Omental fat pad (tissue), 4 donors: ENCODE data around the gene KBTBD2. TPM values are rescaled to one million over a fixed set of nuclear protein-coding genes. Genes with fewer than 3 reads are reported as not detected.
"Not testable (repeated sequence)": the region's sequence is repeated elsewhere in the genome, so short reads cannot be mapped to it uniquely, and the experiment has no call there.

Source experiments
- ATAC-seq: fragments of 150-250 bp; one replicate; pipeline ENCODE4 v1.9.1; 2016; ENCODE audit warnings: mild to moderate bottlenecking, moderate library complexity; ENCODE audit not compliant: low FRiP score
- DNase-seq: peaks from one replicate; pipeline ENCODE4 v3.0.0-alpha.2; 2019; ENCODE audit warnings: low spot score
- total RNA-seq, 4 donors: library from RNA; depleted of rRNA; stranded (reverse); fragments of >200 nt; gene quantifications; one replicate each; pipeline ENCODE4 v1.1.0, GENCODE V29; 2016
- TF ChIP-seq, protein P1 (sequence below), 3 donors: fragments of 450-650 bp; IDR thresholded peaks; one replicate each; pipeline ENCODE4 v1.5.1; 2016 to 2017; ENCODE audit warnings: antibody characterized with exemption in 3 of 3, mild to moderate bottlenecking in 3 of 3, moderate library complexity in 2 of 3

KBTBD2 gene
- total RNA-seq, 4 donors from 2014 or later, result 39.0 to 56.4 (median 50.4) TPM

DNA sequence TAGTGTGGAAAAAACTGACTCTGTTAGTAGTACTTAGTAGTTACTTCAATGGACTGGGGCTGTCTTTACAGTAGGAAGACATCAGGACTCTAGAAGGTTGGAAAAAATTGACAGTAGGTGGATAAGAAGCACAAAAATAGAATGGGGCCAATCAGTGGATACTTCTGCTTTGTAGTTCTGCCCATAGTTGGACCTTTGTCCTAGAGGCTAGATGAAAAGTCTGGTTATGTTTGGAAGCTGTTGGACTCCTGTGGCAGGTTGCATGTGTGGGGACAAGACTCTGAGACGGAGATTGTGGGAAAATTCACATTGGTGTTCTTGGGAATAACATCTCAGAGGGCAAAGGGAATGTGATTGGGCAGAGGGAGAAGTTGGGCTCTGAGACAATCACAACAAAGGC is 18.6 kb upstream of the KBTBD2 start:
- TF ChIP-seq, protein P1, sequence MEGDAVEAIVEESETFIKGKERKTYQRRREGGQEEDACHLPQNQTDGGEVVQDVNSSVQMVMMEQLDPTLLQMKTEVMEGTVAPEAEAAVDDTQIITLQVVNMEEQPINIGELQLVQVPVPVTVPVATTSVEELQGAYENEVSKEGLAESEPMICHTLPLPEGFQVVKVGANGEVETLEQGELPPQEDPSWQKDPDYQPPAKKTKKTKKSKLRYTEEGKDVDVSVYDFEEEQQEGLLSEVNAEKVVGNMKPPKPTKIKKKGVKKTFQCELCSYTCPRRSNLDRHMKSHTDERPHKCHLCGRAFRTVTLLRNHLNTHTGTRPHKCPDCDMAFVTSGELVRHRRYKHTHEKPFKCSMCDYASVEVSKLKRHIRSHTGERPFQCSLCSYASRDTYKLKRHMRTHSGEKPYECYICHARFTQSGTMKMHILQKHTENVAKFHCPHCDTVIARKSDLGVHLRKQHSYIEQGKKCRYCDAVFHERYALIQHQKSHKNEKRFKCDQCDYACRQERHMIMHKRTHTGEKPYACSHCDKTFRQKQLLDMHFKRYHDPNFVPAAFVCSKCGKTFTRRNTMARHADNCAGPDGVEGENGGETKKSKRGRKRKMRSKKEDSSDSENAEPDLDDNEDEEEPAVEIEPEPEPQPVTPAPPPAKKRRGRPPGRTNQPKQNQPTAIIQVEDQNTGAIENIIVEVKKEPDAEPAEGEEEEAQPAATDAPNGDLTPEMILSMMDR (IDR thresholded peaks at IDR 0.05), result no peak
- DNase-seq (no peak), ATAC-seq (no peak)

DNA sequence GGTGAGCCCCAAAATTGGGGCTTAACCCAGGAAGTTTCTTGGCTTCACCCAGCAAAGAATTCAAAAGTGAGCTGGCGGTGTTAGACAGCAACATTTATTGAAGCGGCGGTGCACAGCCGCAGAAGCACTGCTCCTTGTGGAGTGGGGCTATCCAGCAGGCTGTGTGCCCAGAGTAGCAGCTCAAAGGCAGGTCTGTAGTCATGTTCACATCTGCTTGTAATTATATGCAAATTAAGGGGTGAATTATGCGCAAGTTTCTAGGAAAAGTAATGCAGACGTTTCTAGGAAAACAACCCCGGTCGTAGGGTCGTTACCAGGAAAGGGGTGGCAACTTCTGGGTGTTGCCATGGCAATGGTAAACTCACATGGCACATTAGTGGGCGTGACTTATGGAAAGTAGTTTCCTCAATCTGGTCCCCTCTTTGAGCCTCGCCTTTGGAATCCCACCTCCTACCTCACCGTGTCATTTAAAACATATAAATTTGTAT is 13.7 kb upstream of the KBTBD2 start:
- no peak for DNase-seq
- TF ChIP-seq, protein P1 (IDR thresholded peaks at IDR 0.05), result no peak

DNA sequence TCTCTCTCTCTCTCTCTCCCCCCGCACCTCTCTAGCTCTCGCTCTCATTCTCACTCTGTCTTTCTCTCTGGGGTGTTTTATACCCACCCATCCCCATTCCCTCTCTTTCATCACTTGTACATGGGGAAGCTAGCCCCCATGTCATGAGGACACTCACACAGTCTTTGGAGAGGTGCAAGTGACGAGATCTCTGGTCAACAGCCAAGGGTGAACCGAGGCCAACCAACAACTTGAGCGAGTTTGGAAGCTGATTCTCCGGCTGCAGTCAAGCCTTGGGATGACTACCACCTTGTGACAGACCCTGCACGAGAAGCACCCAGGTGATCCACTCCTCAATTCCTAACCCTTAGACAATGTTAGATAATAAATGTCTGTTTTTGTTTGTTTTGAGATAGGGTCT is 10.1 kb upstream of the KBTBD2 start:
- no peak for DNase-seq
- ATAC-seq, result no peak
- TF ChIP-seq, protein P1 (IDR thresholded peaks at IDR 0.05), result no peak

More for the DNA sequence above, 13.7 kb upstream of the KBTBD2 start:
- ATAC-seq, result peak; percentile 85

DNA sequence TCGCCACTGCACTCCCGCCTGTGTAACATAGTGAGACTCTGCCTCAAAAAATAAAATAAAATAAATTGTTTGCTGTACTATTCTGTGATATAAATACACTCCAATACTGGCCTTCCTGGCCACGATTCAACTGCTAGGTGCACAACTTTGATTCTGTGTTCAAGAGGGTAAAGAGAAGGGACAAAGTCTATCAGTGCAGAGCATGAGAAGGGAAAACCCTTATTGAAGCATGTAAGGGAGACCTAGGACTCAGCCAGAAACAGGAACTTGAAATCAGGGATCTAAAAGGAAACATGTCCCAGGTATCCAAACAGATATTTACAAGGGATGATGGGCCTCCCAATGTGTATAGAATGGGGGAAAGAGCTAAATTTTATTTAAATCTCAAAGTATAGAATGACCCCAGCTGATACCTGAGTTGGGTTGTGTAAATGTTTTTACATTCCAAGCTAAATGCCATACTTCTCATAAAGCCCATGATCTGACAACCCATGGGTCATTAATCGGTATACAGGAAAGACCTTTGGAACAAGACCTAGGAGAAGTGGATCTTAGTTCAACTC is 9.0 kb upstream of the KBTBD2 start:
- ATAC-seq, result no peak
- no peak for DNase-seq
- TF ChIP-seq, protein P1 (IDR thresholded peaks at IDR 0.05), result no peak

DNA sequence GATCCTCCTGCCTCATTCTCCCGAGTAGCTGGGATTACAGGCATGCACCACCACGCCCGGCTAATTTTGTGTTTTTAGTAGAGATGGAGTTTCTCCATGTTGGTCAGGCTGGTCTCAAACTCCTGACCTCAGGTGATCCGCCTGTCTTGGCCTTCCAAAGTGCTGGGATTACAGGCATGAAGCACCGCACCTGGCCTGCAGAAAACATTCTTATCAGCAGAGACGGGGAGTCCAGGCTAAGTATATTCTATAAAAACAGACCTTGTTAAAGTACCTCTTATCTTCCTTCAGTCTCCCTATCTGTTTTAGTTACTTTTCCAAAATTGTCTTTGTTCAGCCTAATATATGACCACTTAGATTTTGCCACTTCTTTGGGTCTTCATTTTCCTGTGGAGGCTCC is 5.8 kb upstream of the KBTBD2 start:
- not testable (repeated sequence) for ATAC-seq, DNase-seq

DNA sequence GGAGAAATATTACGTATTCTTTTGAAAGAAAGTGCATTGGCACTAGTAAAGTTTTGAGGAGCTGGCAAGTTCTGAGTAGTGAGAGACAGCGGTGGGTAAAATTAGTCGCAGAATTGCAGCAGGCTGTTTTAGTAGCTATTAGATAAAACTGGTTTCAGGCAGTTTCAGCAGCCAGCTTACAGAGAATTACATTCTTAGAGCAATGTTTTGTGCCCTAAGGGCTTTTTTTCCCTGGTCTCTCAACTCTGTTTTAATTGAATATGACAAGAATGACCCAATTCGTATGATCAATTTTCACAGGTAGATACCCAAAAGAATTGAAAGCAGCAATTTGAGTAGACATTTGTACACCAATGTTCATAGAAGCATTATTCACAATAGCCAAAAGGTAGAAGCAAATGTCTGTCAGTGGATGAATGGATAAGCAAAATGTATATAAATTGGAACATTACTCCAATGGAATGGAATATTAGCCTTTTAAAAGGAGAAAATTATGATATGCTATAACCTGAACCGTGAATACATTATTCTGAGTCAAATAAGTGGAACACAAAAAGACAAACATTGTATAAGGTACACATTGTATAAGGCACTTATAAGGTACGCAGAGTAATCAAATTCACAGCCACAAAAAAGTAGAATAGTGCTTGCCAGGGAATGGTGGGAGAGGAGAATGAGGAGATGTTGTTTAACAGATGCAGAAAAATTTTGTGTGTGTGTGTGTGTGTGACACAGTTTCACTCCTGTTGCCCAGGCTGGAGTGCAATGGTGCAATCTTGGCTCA is 5.2 kb upstream of the KBTBD2 start:
- TF ChIP-seq, protein P1 (IDR thresholded peaks at IDR 0.05), result no peak
- DNase-seq, result no peak

DNA sequence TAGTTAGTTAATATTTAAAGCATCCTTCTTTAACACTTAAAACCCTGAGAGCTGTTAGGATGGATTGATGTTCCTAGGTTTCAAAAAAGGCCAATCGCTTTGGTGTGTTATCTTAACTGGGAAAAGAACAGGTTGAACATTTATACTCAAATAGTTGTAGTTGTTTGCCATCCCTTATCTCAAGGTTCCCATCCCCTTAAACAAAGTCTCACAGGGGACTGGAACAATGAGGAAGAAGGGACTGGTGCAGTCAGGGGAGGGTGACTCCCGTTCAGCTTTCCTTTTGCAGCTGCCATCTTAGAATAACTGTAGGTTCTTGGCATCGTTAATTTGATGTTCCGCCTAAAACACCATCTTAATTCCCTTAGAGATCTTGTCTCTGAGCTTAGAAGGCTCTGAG is 2.6 kb upstream of the KBTBD2 start:
- TF ChIP-seq, protein P1 (IDR thresholded peaks at IDR 0.05), result no peak
- no peak for DNase-seq
- no peak for ATAC-seq

More for the DNA sequence above, 5.2 kb upstream of the KBTBD2 start:
- no peak for ATAC-seq
